Measurements from ENCODE around the gene LIPM.

Gene LIPM

DNA sequence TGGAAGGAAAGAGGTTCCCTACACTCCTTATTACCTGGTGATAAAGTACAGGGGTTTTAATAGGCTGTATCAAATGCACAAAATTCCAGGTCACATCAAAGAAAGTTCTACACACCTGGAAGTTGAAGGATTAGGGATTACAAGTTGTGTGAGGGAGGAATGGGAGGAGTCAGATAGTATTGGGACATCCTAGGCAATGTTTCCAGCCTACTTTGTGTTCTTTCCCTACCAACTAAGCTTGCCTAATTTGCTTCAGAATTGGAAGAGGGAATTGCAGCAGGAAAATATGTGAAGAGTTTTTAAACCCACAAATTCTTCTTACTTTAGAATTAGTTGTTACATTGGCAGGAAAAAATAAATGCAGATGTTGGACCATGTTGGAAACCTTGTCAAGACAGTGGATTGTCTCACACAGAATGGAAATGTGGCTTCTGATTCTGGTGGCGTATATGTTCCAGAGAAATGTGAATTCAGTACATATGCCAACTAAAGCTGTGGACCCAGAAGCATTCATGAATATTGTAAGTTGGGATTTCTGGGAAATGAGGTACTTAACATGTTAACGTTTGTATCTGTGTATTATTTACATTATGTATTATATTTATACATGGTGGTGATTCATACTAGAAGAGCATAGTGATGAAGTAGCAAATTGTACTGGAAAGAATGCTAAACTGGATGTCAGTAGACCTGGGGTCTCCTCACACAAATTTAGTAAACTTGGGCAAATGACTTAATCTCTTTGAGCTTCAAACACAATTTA, at the start of gene LIPM:
Gene LIPM, plus strand, starts transcription at position 208 of the 763 bp plus-strand sequence. Its CDS starts 167 bp downstream, at position 375.
- no peak for DNase-seq

DNA sequence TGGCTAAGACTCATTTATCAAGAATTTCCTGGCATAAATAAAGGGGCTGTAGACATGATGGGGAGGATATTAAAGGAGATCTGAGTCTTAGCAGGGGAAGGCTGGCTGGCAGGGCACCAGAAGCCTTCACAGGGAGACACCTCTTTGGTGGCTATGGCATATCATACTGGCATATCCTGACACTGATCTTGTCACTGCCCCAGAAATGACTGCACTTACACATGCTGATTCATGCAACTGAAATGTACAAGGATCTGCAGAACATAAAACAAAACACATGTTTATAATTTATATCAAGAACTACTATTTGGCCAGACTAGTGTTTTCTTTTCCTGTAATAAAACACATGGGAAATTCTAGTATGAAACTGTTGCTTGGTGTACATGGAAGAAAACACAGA, 48.2 kb upstream of the LIPM start:
- no peak for DNase-seq

DNA sequence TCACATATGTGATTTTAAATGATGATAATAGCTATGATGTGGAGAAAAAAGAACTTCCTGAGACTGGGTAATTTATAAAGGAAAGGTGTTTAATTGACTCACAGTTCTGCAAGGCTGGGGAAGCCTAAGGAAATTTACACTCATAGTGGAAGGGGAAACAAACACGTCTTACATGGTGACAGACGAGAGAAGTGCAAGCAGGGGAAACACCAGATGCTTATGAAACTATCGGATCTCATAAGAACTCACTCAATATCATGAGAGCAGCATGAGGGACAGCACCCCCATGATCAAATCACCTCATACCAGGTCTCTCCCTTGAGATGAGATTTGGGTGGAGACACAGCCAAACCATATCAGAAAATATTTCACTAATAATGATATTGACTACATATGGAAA, 46.8 kb upstream of the LIPM start:
- DNase-seq: no peak

GRCh38 chr10:88756660-88757059, 45.9 kb upstream of the LIPM start:
- DNase-seq: no peak

DNA sequence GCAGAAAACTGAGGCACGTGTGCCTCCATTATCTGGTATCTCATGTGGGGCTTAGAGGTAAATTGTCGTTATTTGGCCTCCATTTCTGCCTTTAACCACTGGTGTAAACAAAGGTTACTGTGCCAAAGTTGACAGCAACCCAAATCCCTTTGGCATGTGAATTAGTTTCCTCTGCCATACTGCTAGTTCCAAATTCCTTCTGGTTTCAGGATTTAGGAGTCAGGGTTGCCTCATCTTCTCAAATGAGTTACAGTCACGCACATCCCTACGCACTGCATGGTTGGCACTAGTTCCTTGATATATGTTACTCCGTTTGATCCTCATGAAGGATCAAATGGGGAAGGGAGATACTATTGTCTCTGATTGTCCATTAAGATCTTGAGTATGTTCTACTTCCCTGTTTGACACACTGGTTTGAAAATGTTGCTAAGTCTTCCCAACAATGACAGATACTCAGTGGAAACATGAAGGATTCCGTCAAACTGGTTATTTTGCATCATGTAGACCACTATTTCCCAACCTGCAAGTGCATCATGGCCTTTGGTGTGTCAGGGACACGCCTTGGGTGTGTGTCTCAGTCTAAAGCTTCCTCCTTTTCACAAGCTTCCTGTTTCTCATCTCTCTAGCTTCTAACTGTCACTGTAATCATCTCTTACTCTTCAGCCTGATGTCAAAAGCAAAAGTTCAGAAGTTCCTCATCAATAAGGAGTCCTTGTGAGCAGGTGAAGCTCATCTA, 43.0 kb upstream of the LIPM start, which contains the start of gene LIPN:
Gene LIPN, plus strand, starts transcription at position 655 of the 736 bp plus-strand sequence. CDS start 1,386 bp downstream, outside the sequence.
- DNase-seq: no peak

- no peak for DNase-seq
Measured at GRCh38 chr10:88762906-88763305, 39.6 kb upstream of the LIPM start.

DNA sequence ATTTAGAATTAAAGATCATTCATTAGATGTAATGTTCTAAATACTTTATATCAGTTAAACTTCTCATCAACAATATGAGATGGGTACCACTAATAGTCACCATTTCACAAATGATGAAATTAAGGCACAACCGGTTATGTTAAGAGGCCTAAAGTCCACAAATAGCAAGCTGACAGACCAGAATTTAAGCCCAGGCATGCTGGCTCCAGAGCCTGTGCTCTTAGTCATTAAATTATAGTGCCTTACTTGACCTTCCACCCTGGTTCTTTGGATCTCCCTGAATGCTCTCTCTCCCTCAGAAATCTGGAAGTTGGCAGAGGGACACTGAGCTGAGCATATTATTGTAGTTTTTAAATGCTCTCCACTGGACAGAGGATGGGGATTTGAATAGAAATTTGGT, 39.1 kb upstream of the LIPM start:
- DNase-seq: no peak

GRCh38 chr10:88764110-88764509, 38.4 kb upstream of the LIPM start:
- no peak for DNase-seq

GRCh38 chr10:88765816-88766215, 36.7 kb upstream of the LIPM start:
- no peak for DNase-seq

DNA sequence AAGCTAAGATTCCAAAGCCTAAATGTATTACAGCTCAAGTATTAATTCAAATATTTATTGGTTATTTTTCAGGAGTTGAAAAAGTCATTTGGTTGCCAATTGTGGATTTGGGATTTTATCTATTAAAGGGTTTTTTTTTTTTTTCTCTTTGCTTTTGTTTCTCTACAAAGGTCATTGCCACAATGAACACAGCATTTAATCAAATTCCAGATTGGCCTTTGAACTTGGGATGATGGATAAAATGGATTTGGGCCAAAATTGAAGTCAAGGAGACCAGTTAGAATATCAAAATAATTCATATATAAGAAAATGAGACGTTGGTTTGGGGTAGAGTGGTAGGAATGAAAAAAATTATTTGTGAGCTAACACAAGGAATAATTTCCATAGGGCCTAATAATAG, 33.1 kb upstream of the LIPM start:
- DNase-seq: no peak

- no peak for DNase-seq
Measured at GRCh38 chr10:88781206-88781605, 21.3 kb upstream of the LIPM start.

- DNase-seq: no peak
Measured at GRCh38 chr10:88782222-88782621, 20.3 kb upstream of the LIPM start.

GRCh38 chr10:88783724-88784123, 18.8 kb upstream of the LIPM start:
- DNase-seq: no peak

- no peak for DNase-seq
Measured at GRCh38 chr10:88786032-88786770, 16.3 kb upstream of the LIPM start.

DNA sequence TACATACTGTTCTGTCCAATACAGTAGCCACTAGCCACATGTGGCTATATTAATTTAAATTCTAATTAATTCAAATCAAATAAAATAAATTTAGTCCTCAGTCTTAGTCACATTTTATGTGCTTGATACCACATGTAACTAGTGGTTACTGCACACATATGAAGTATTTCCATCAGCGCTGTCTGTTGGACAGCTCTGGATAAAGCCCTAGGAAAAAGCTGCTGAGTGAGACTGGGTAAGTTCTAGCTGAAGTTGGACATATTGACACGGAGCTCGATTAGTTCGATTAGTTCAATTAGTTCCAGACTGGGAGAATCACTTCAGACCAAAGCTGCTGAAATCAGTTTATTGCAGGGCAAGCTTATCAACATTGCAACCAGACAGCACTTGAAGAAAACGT, 15.1 kb upstream of the LIPM start:
- no peak for DNase-seq

DNA sequence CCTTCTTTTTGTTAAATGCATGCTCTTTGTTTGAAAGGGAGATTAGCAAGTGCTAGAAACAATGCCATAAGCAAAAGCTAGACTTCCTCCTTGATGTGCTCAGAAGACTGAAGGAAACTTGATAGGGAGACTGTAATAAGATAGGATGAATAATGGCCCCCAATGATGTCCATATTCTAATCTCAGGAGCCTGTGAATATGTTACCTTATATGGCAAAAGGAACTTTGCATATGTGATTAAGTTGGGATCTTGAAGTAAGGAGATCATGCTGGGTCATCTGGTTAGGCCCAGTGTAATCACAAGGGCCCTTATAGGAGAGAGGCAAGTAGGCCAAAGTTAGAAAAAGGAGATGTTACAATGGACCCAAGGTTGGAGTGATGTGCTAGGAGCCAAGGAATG, 13.6 kb upstream of the LIPM start:
- no peak for DNase-seq

- DNase-seq: no peak
Measured at GRCh38 chr10:88791924-88792323, 10.6 kb upstream of the LIPM start.

DNA sequence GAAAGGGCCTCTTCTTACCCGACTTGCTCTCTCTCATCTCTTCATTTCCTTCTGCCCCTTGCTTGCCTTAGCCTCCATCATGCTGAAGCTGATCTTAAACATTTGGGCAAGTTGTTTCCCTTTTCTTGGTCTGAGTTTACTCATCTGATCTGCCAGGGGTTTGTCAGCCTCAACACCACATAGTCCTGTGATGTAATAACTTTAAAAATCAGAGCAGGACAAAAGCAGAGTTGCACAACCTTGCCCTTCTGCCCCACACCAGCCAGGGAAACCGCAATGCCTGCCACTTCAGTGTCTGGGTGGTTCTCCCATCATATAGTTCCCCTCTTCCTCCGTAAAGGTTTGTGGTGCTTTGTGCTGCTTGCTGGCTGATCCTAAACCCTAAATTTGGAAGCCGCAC, 9.9 kb upstream of the LIPM start:
- no peak for DNase-seq

DNA sequence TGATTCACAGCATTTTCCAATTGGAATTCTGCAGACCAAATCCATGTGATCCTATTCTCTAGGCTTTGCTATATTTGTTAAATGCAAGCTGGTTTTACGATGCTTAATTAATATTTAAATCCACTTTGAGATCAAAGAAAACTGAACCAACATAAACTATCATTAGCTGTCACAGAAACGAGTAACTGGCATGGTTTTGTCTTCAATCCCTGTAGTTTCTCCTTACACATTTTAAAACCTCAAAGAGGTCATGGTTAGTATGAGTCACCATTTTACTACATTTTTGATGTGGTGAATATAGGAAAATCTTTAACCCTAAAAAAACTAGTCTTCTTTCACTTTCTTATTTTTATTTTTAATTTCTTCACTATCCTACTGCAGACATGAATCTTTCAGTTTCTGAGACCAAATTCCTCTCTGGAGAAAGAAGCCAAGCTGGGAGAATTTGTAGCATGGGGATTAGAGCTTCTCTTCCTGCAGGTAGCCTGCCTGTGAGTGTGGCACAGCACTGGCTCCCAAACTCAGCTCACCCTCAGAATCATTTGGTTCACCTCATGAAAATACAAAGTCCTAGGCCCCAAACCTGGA, 8.7 kb upstream of the LIPM start:
- no peak for DNase-seq

DNA sequence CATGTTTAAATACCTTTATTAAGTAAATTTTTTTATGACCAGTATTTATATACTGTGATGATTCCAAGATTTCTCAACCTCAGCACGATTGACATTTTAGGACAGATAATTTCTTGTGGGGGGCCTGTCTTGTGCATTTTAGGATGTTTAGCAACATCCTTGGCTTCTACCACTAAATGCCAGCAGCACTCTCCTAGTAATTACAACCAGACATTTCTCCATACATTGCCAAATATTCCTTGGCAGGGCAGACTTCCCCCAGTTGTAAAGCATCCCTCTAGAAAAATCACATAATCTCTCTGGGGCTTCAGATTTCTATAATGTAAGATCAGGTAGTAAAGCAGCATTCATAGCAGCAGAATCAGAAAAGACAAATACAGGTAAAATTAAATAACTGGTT, 7.8 kb upstream of the LIPM start:
- DNase-seq: no peak

GRCh38 chr10:88800152-88801125, 2.1 kb upstream of the LIPM start:
- no peak for DNase-seq

- DNase-seq: no peak
Measured at GRCh38 chr10:88803641-88804040, 1.1 kb downstream of the LIPM start.

Measured in activated CD4-positive, alpha-beta T cell treated with anti-CD3 and anti-CD28 coated beads, Interleukin-2, amount 50 U/mL, for 4 hours (primary cell).